A673 (cell line): ENCODE measurements around the gene MMADHC.

Source experiments
- CTCF ChIP-seq: fragments of 300-800, 200-600 bp; sonication (generic); conservative IDR thresholded peaks from 2 replicates; pipeline ENCODE4 v1.5.1; 2017; ENCODE audit warnings: low read depth, mild to moderate bottlenecking, antibody characterized with exemption, low read length, moderate library complexity, mixed read lengths
- EZH2 ChIP-seq: fragments of 200-600 bp; sonication (generic); IDR thresholded peaks from 2 replicates; pipeline ENCODE4 v1.6.1; 2017; ENCODE audit warnings: borderline replicate concordance, low read depth, mild to moderate bottlenecking, mixed read lengths, antibody characterized with exemption, low read length; ENCODE audit not compliant: poor library complexity, severe bottlenecking

- TF ChIP-seq CTCF (no peak), EZH2 (no peak)
These were observed 28.1 kb downstream of the MMADHC start for GRCh38 chr2:149559341-149560068.
